H9 (cell line): Measurements from ENCODE around the gene VPS26B. TPM values are rescaled to one million over a fixed set of nuclear protein-coding genes. Genes with fewer than 3 reads are reported as not detected.
A peak's percentile ranks its signal among the peaks of the same experiment; 100 is the strongest.

Experiments
- DNase-seq: peaks from one replicate; pipeline ENCODE4 v3.0.0-alpha.2; 2017
- H2AFZ ChIP-seq: one replicate; pipeline ENCODE4 v1.6.1; 2013; ENCODE audit warnings: mild to moderate bottlenecking, low read length, control low read depth, moderate library complexity
- H2AK5ac ChIP-seq: 2 replicates; pipeline ENCODE4 v1.6.1; 2013; ENCODE audit warnings: low read length, control low read depth, mixed read lengths; ENCODE audit not compliant: insufficient read length
- H2BK120ac ChIP-seq: one replicate; pipeline ENCODE4 v1.6.1; 2013; ENCODE audit warnings: low read depth, mild to moderate bottlenecking, low read length, control low read depth, inconsistent platforms; ENCODE audit not compliant: poor library complexity, severe bottlenecking
- H2BK12ac ChIP-seq: 2 replicates; pipeline ENCODE4 v1.6.1; 2013; ENCODE audit warnings: low read length, control low read depth, mixed read lengths, low read depth; ENCODE audit not compliant: insufficient read length
- H2BK15ac ChIP-seq: 2 replicates; pipeline ENCODE4 v1.6.1; 2013; ENCODE audit warnings: low read depth, low read length, control low read depth
- H2BK20ac ChIP-seq: one replicate; pipeline ENCODE4 v1.6.1; 2013; ENCODE audit warnings: low read depth, mild to moderate bottlenecking, low read length, control low read depth, inconsistent platforms; ENCODE audit not compliant: poor library complexity, severe bottlenecking
- H2BK5ac ChIP-seq: 2 replicates; pipeline ENCODE4 v1.6.1; 2013; ENCODE audit warnings: low read length, control low read depth, mixed read lengths; ENCODE audit not compliant: insufficient read length
- H3K14ac ChIP-seq: 2 replicates; pipeline ENCODE4 v1.6.1; 2013; ENCODE audit warnings: low read length, control low read depth; ENCODE audit not compliant: insufficient read depth
- H3K18ac ChIP-seq: 2 replicates; pipeline ENCODE4 v1.6.1; 2013; ENCODE audit warnings: low read depth, mild to moderate bottlenecking, mixed read lengths, low read length, control low read depth; ENCODE audit not compliant: insufficient read length
- H3K23ac ChIP-seq: 2 replicates; pipeline ENCODE4 v1.6.1; 2013; ENCODE audit warnings: low read length, control low read depth, mixed read lengths, low read depth; ENCODE audit not compliant: insufficient read length
- H3K23me2 ChIP-seq: 2 replicates; pipeline ENCODE4 v1.6.1; 2013; ENCODE audit warnings: low read depth, mild to moderate bottlenecking, mixed read lengths, low read length, control low read depth; ENCODE audit not compliant: insufficient read length, poor library complexity, severe bottlenecking
- H3K27ac ChIP-seq: 2 replicates; pipeline ENCODE4 v1.5.1; 2013; ENCODE audit warnings: low read length, control low read depth, mixed read lengths, low read depth; ENCODE audit not compliant: insufficient read length
- H3K27me3 ChIP-seq: 2 replicates; pipeline ENCODE4 v1.6.1; 2013; ENCODE audit warnings: low read length, control low read depth, inconsistent platforms; ENCODE audit not compliant: insufficient read depth
- H3K4ac ChIP-seq: 2 replicates; pipeline ENCODE4 v1.6.1; 2013; ENCODE audit warnings: low read depth, mild to moderate bottlenecking, control low read depth, inconsistent platforms, low read length, moderate library complexity
- H3K4me1 ChIP-seq: 2 replicates; pipeline ENCODE4 v1.6.1; 2013; ENCODE audit warnings: low read length, control low read depth, inconsistent platforms; ENCODE audit not compliant: insufficient read depth
- H3K4me2 ChIP-seq: 2 replicates; pipeline ENCODE4 v1.6.1; 2013; ENCODE audit warnings: low read length, control low read depth, mixed read lengths; ENCODE audit not compliant: insufficient read length, insufficient read depth
- H3K56ac ChIP-seq: 2 replicates; pipeline ENCODE4 v1.6.1; 2013; ENCODE audit warnings: low read depth, mild to moderate bottlenecking, mixed read lengths, low read length, control low read depth; ENCODE audit not compliant: insufficient read length
- H3K79me1 ChIP-seq: 2 replicates; pipeline ENCODE4 v1.6.1; 2013; ENCODE audit warnings: low read depth, mild to moderate bottlenecking, moderate library complexity, low read length, control low read depth, inconsistent platforms; ENCODE audit not compliant: insufficient read depth, poor library complexity, severe bottlenecking
- H3K79me2 ChIP-seq: 2 replicates; pipeline ENCODE4 v1.6.1; 2013; ENCODE audit warnings: low read length, control low read depth, inconsistent platforms; ENCODE audit not compliant: insufficient read depth
- H3K9ac ChIP-seq: 2 replicates; pipeline ENCODE4 v1.6.1; 2013; ENCODE audit warnings: low read length, control low read depth, mixed read lengths; ENCODE audit not compliant: insufficient read length; ENCODE audit errors: extremely low read depth
- H3K9me3 ChIP-seq: one replicate; pipeline ENCODE4 v1.6.1; 2013; ENCODE audit warnings: low read depth, low read length, inconsistent platforms; ENCODE audit not compliant: control insufficient read depth
- H3T11ph ChIP-seq: one replicate; pipeline ENCODE4 v1.6.1; 2013; ENCODE audit warnings: mild to moderate bottlenecking, low read length, control low read depth, inconsistent platforms
- H4K20me1 ChIP-seq: one replicate; pipeline ENCODE4 v1.6.1; 2013; ENCODE audit not compliant: control insufficient read depth, insufficient read length, insufficient read depth
- H4K5ac ChIP-seq: 2 replicates; pipeline ENCODE4 v1.6.1; 2013; ENCODE audit warnings: low read depth, mild to moderate bottlenecking, mixed read lengths, low read length, control low read depth; ENCODE audit not compliant: insufficient read length
- H4K8ac ChIP-seq: replicated peaks from 2 replicates; pipeline ENCODE4 v1.6.1; 2013; ENCODE audit warnings: low read length, control low read depth, mixed read lengths, low read depth; ENCODE audit not compliant: insufficient read length
- H4K91ac ChIP-seq: 2 replicates; pipeline ENCODE4 v1.6.1; 2013; ENCODE audit warnings: low read depth, mild to moderate bottlenecking, moderate library complexity, mixed read lengths, low read length, control low read depth; ENCODE audit not compliant: insufficient read length
- H3K27ac Mint-ChIP-seq, 3 experiments: 2 replicates in 2 of 3; 3 replicates in 1 of 3; pipeline ENCODE4 v1.8.0; 2020 to 2021; ENCODE audit warnings: mixed read lengths in 3 of 3, mild to moderate bottlenecking in 1 of 3, moderate library complexity in 1 of 3
- H3K27me3 Mint-ChIP-seq: 2 replicates; pipeline ENCODE4 v1.8.0; 2021; ENCODE audit warnings: low read depth, mild to moderate bottlenecking, moderate library complexity, mixed read lengths
- H3K36me3 Mint-ChIP-seq, 3 experiments: 2 replicates in 2 of 3; 3 replicates in 1 of 3; pipeline ENCODE4 v1.8.0; 2020 to 2021; ENCODE audit warnings: low read depth in 3 of 3, mixed read lengths in 3 of 3; ENCODE audit not compliant: insufficient read depth in 1 of 3
- H3K4me1 Mint-ChIP-seq, 2 experiments: 2 replicates each; pipeline ENCODE4 v1.8.0; 2020; ENCODE audit warnings: mixed read lengths in 2 of 2
- H3K4me3 Mint-ChIP-seq, 2 experiments: 2 replicates in 1 of 2; 3 replicates in 1 of 2; pipeline ENCODE4 v1.8.0; 2020 to 2021; ENCODE audit warnings: mild to moderate bottlenecking in 2 of 2, mixed read lengths in 2 of 2, moderate library complexity in 1 of 2
- H3K9me3 Mint-ChIP-seq, 2 experiments: 2 replicates in 1 of 2; 3 replicates in 1 of 2; pipeline ENCODE4 v1.8.0; 2020; ENCODE audit warnings: mild to moderate bottlenecking in 2 of 2, mixed read lengths in 2 of 2, moderate library complexity in 1 of 2
- CTCF ChIP-seq: fragments of 200-600 bp; sonication (generic); conservative IDR thresholded peaks from 3 replicates; pipeline ENCODE4 v1.8.0; 2021; ENCODE audit warnings: antibody characterized with exemption, mild to moderate bottlenecking
- WGBS: extraction: QIAGEN DNeasy Blood & Tissue Kit; methylation state at CpG from one replicate; pipeline ENCODE4 v1.1.7; 2013; ENCODE audit warnings: missing lambda C conversion rate, low lambda C conversion rate, mixed read lengths; ENCODE audit not compliant: insufficient read length; ENCODE audit errors: extremely low coverage; 5-methylcytosine and 5-hydroxymethylcytosine counted together
- total RNA-seq: library from RNA; stranded (reverse); gene quantifications from 2 replicates; pipeline ENCODE4 v1.2.1, GENCODE V29; 2021

The VPS26B gene
- total RNA-seq, 1 experiment from 2014 or later: 27.5 TPM

GRCh38 chr11:134272381-134273316 is 48.2 kb downstream of the VPS26B start:
- peaks cover 19% of the 10 kb centered on the region for H3K23me2 ChIP-seq
- H4K8ac ChIP-seq: no peak overlapping the region
- no peak for TF ChIP-seq CTCF
- H2BK12ac ChIP-seq: no peak overlapping the region
- no peaks in the 10 kb centered on the region for H3K9me3 ChIP-seq
- peaks cover 13% of the 10 kb centered on the region for H3K4me1 ChIP-seq
- DNase-seq: peak; percentile 87
- peaks cover 10% of the 10 kb centered on the region for H3K27me3 Mint-ChIP-seq
- H2BK20ac ChIP-seq: no peak overlapping the region
- no peaks in the 10 kb centered on the region for H4K20me1 ChIP-seq
- H3K36me3 Mint-ChIP-seq: peaks cover 0 to 2% (median 1%) of the 10 kb centered on the region in 3 experiments; a peak in 3 of 7 replicates
- H2AK5ac ChIP-seq: no peak overlapping the region
- no peaks in the 10 kb centered on the region for H3K79me1 ChIP-seq
- no peak overlapping the region for H3K14ac ChIP-seq
- H3K9me3 Mint-ChIP-seq: no peaks in the 10 kb centered on the region; a peak in 2 of 5 replicates
- H3K79me2 ChIP-seq: peaks cover 12% of the 10 kb centered on the region; the same call in 1 of the 2 replicates
- H3K23ac ChIP-seq: no peak overlapping the region
- peak overlapping the region; percentile 96 to 99 for H3K4me3 Mint-ChIP-seq
- no peaks in the 10 kb centered on the region for H3K27me3 ChIP-seq
- no peak overlapping the region for H2BK15ac ChIP-seq
- H3T11ph ChIP-seq: no peak overlapping the region
- no peak overlapping the region for H4K5ac ChIP-seq
- WGBS: no CpG with 5 or more reads among the region's 18 CpGs
- H3K4me2 ChIP-seq: peak overlapping the region; percentile 86
- H3K4ac ChIP-seq: no peak overlapping the region
- no peak overlapping the region for H3K9ac ChIP-seq
- no peak overlapping the region for H3K18ac ChIP-seq
- no peak overlapping the region for H2BK120ac ChIP-seq
- peak overlapping the region; percentile 49 for H3K27ac ChIP-seq
- no peak overlapping the region for H3K56ac ChIP-seq
- H3K27ac Mint-ChIP-seq: peak overlapping the region; percentile 91 to 96 (median 93)
- H4K91ac ChIP-seq: no peak overlapping the region
- no peak overlapping the region for H2BK5ac ChIP-seq
- peaks cover 54 to 68% of the 10 kb centered on the region in 2 experiments for H3K4me1 Mint-ChIP-seq
- no peak overlapping the region for H2AFZ ChIP-seq
